Stimulated activated CD8-positive, alpha-beta memory T cell treated with anti-CD3 and anti-CD28 coated beads, Interleukin-4, amount 100 ng/mL, for 4 hours (primary cell): ENCODE measurements around the gene PCMT1.
A peak's percentile ranks its signal among the peaks of the same experiment; 100 is the strongest.
"Not testable (repeated sequence)": the region's sequence is repeated elsewhere in the genome, so short reads cannot be mapped to it uniquely, and the experiment has no call there.

Experiments
- DNase-seq, 2 donors: peaks; one replicate each; pipeline ENCODE4 v3.0.0-alpha.2; 2020; ENCODE audit warnings: low read depth in 2 of 2, low spot score in 1 of 2

PCMT1 gene

GRCh38 chr6:149750136-149750609 is 632 bp downstream of the PCMT1 start:
- DNase-seq: peak; percentile 2 to 22

GRCh38 chr6:149751239-149751638 is 1.7 kb downstream of the PCMT1 start:
- DNase-seq: no peak

GRCh38 chr6:149751920-149752319 is 2.4 kb downstream of the PCMT1 start:
- DNase-seq: not testable (repeated sequence)

GRCh38 chr6:149752600-149753373 is 3.2 kb downstream of the PCMT1 start:
- DNase-seq: no peak

- not testable (repeated sequence) for DNase-seq
Measured at GRCh38 chr6:149753374-149753637, 3.8 kb downstream of the PCMT1 start.

- DNase-seq: no peak
Measured at GRCh38 chr6:149754548-149754947, 5.0 kb downstream of the PCMT1 start.

- DNase-seq: no peak
Measured at GRCh38 chr6:149755300-149756260, 6.0 kb downstream of the PCMT1 start.

- no peak for DNase-seq
Measured at GRCh38 chr6:149756261-149756636, 6.7 kb downstream of the PCMT1 start.

- DNase-seq: no peak
Measured at GRCh38 chr6:149761438-149761837, 11.9 kb downstream of the PCMT1 start.

GRCh38 chr6:149763866-149764265 is 14.3 kb downstream of the PCMT1 start:
- DNase-seq: no peak

GRCh38 chr6:149766156-149766769 is 16.7 kb downstream of the PCMT1 start:
- no peak for DNase-seq

- DNase-seq: no peak
Measured at GRCh38 chr6:149769676-149770075, 20.1 kb downstream of the PCMT1 start.

GRCh38 chr6:149771185-149771584 is 21.6 kb downstream of the PCMT1 start:
- no peak for DNase-seq

GRCh38 chr6:149771925-149772324 is 22.4 kb downstream of the PCMT1 start:
- DNase-seq: no peak

- DNase-seq: no peak
Measured at GRCh38 chr6:149777624-149778023, 28.1 kb downstream of the PCMT1 start.

GRCh38 chr6:149779644-149779963 is 30.1 kb downstream of the PCMT1 start:
- no peak for DNase-seq

- DNase-seq: no peak
Measured at GRCh38 chr6:149781715-149782114, 32.2 kb downstream of the PCMT1 start.

GRCh38 chr6:149782337-149782736 is 32.8 kb downstream of the PCMT1 start:
- DNase-seq: no peak

- DNase-seq: no peak
Measured at GRCh38 chr6:149783551-149783950, 34.0 kb downstream of the PCMT1 start.

- no peak for DNase-seq
Measured at GRCh38 chr6:149806127-149806526, 56.6 kb downstream of the PCMT1 start.

GRCh38 chr6:149809798-149810197 is 60.3 kb downstream of the PCMT1 start:
- DNase-seq: no peak

GRCh38 chr6:149813351-149813750 is 63.8 kb downstream of the PCMT1 start:
- no peak for DNase-seq
